Breast epithelium (tissue), 3 donors: Measurements from ENCODE around the gene USHBP1.

Source experiments
- CTCF ChIP-seq, 3 donors: fragments of 450-650 bp; IDR thresholded peaks; one replicate each; pipeline ENCODE4 v1.5.1; 2016 to 2017; ENCODE audit warnings: antibody characterized with exemption in 3 of 3, mild to moderate bottlenecking in 3 of 3, moderate library complexity in 3 of 3
- POLR2A ChIP-seq: fragments of 450-650 bp; IDR thresholded peaks from one replicate; pipeline ENCODE4 v1.6.1; 2016; ENCODE audit warnings: antibody characterized with exemption, mild to moderate bottlenecking, moderate library complexity

GRCh38 chr19:17303940-17304267 lies 39.4 kb upstream of the USHBP1 start:
- TF ChIP-seq CTCF (IDR thresholded peaks at IDR 0.05) (no peak), POLR2A (no peak)
